ENCODE measurements around the gene GRK5. TPM values are rescaled to one million over a fixed set of nuclear protein-coding genes. Genes with fewer than 3 reads are reported as not detected.

The GRK5 gene
- polyA plus RNA-seq, 1 donor from 2014 or later: 34.9 TPM

GRCh38 chr10:119247550-119247894 is 40.2 kb downstream of the GRK5 start:
- H3K9ac ChIP-seq (ENCODE audit: low read length): no peak overlapping the region

GRCh38 chr10:119248184-119248583 is 40.8 kb downstream of the GRK5 start:
- no peaks in the 10 kb centered on the region for H3K9me2 ChIP-seq (ENCODE audit: insufficient read depth, low read length)
- no peaks in the 10 kb centered on the region for H3K36me3 ChIP-seq (ENCODE audit: insufficient read depth, low read length)
- no peak overlapping the region for H3K27ac ChIP-seq (ENCODE audit: low read length)
- no peak overlapping the region for H2AFZ ChIP-seq (ENCODE audit: low read depth, low read length)
- no peaks in the 10 kb centered on the region for H3K9me3 ChIP-seq (ENCODE audit: low read length)
- no peaks in the 10 kb centered on the region for H3K79me2 ChIP-seq (replicated peaks; ENCODE audit: insufficient read depth, low read length)
- no peaks in the 10 kb centered on the region for H3F3A ChIP-seq (ENCODE audit: insufficient read depth, low read length, poor library complexity, severe bottlenecking)
- no peak overlapping the region for H3K4me2 ChIP-seq (ENCODE audit: low read length)
- H3K9ac ChIP-seq (ENCODE audit: low read length): no peak overlapping the region
- TF ChIP-seq EZH2 (IDR thresholded peaks at IDR 0.05; ENCODE audit: borderline replicate concordance, insufficient read depth, low read length, poor library complexity, severe bottlenecking) (no peak), POLR2AphosphoS5 (IDR thresholded peaks at IDR 0.05) (no peak)
- no peaks in the 10 kb centered on the region for H3K27me3 ChIP-seq (ENCODE audit: insufficient read depth, low read depth, low read length)
- H3K4me3 ChIP-seq (ENCODE audit: low read length): no peak overlapping the region
- H4K20me1 ChIP-seq (ENCODE audit: insufficient read depth): no peaks in the 10 kb centered on the region

More at GRCh38 chr10:119247550-119247894, 40.2 kb downstream of the GRK5 start:
- Histone ChIP-seq H3K4me2 (ENCODE audit: low read length) (no peak overlapping the region), H3K9me3 (ENCODE audit: low read length) (no peaks in the 10 kb centered on the region), H4K20me1 (ENCODE audit: insufficient read depth) (no peaks in the 10 kb centered on the region), H3K79me2 (replicated peaks; ENCODE audit: insufficient read depth, low read length) (no peaks in the 10 kb centered on the region), H3K9me2 (ENCODE audit: insufficient read depth, low read length) (no peaks in the 10 kb centered on the region), H3K27me3 (ENCODE audit: insufficient read depth, low read depth, low read length) (no peaks in the 10 kb centered on the region), H3K36me3 (ENCODE audit: insufficient read depth, low read length) (no peaks in the 10 kb centered on the region), H3K27ac (ENCODE audit: low read length) (no peak overlapping the region), H2AFZ (ENCODE audit: low read depth, low read length) (no peak overlapping the region), H3F3A (ENCODE audit: insufficient read depth, low read length, poor library complexity, severe bottlenecking) (no peaks in the 10 kb centered on the region), H3K4me3 (ENCODE audit: low read length) (no peak overlapping the region)
- no peak for TF ChIP-seq REST (IDR thresholded peaks at IDR 0.05; ENCODE audit: borderline replicate concordance)
- TF ChIP-seq EP300 (conservative IDR thresholded peaks at IDR 0.05; ENCODE audit: poor library complexity, severe bottlenecking): no peak
- no peak for TF ChIP-seq SMC3 (conservative IDR thresholded peaks at IDR 0.05; ENCODE audit: poor library complexity)
- no peak for TF ChIP-seq MXI1 (conservative IDR thresholded peaks at IDR 0.05; ENCODE audit: poor library complexity, severe bottlenecking)
- TF ChIP-seq CTCF (IDR thresholded peaks at IDR 0.05; ENCODE audit: poor library complexity, severe bottlenecking): no peak
- no peak for TF ChIP-seq EZH2 (IDR thresholded peaks at IDR 0.05; ENCODE audit: borderline replicate concordance, insufficient read depth, low read length, poor library complexity, severe bottlenecking)
- TF ChIP-seq TAF1 (IDR thresholded peaks at IDR 0.05; ENCODE audit: low read depth): no peak
- no peak for TF ChIP-seq RAD21 (conservative IDR thresholded peaks at IDR 0.05)
- no peak for TF ChIP-seq POLR2AphosphoS5 (IDR thresholded peaks at IDR 0.05)

- Histone ChIP-seq H3F3A (ENCODE audit: insufficient read depth, low read length, poor library complexity, severe bottlenecking) (no peaks in the 10 kb centered on the region), H2AFZ (ENCODE audit: low read depth, low read length) (no peak overlapping the region), H3K36me3 (ENCODE audit: insufficient read depth, low read length) (no peaks in the 10 kb centered on the region), H3K9me3 (ENCODE audit: low read length) (no peaks in the 10 kb centered on the region), H3K27ac (ENCODE audit: low read length) (no peak overlapping the region), H3K9me2 (ENCODE audit: insufficient read depth, low read length) (no peaks in the 10 kb centered on the region), H3K79me2 (replicated peaks; ENCODE audit: insufficient read depth, low read length) (no peaks in the 10 kb centered on the region), H3K27me3 (ENCODE audit: insufficient read depth, low read depth, low read length) (no peaks in the 10 kb centered on the region), H3K4me2 (ENCODE audit: low read length) (no peak overlapping the region), H3K4me3 (ENCODE audit: low read length) (no peak overlapping the region), H4K20me1 (ENCODE audit: insufficient read depth) (no peaks in the 10 kb centered on the region), H3K9ac (ENCODE audit: low read length) (no peak overlapping the region)
- TF ChIP-seq REST (IDR thresholded peaks at IDR 0.05; ENCODE audit: borderline replicate concordance) (no peak), TAF1 (IDR thresholded peaks at IDR 0.05; ENCODE audit: low read depth) (no peak), EP300 (conservative IDR thresholded peaks at IDR 0.05; ENCODE audit: poor library complexity, severe bottlenecking) (no peak), SMC3 (conservative IDR thresholded peaks at IDR 0.05; ENCODE audit: poor library complexity) (no peak), POLR2AphosphoS5 (IDR thresholded peaks at IDR 0.05) (no peak), EZH2 (IDR thresholded peaks at IDR 0.05; ENCODE audit: borderline replicate concordance, insufficient read depth, low read length, poor library complexity, severe bottlenecking) (no peak), CTCF (IDR thresholded peaks at IDR 0.05; ENCODE audit: poor library complexity, severe bottlenecking) (no peak), MXI1 (conservative IDR thresholded peaks at IDR 0.05; ENCODE audit: poor library complexity, severe bottlenecking) (no peak), RAD21 (conservative IDR thresholded peaks at IDR 0.05) (no peak)
Measured at GRCh38 chr10:119248681-119249080, 41.3 kb downstream of the GRK5 start.
